Cardiac atrium fibroblast (primary cell): Measurements from ENCODE around the gene NKX2-2. TPM values are rescaled to one million over a fixed set of nuclear protein-coding genes. Genes with fewer than 3 reads are reported as not detected.

Source experiments
- total RNA-seq: library from RNA; depleted of rRNA; stranded (reverse); fragments of >200 nt; gene quantifications from 2 replicates; pipeline ENCODE4 v1.2.3, GENCODE V29; 2015

NKX2-2 gene
- total RNA-seq = not detected in 2 replicates

DNA sequence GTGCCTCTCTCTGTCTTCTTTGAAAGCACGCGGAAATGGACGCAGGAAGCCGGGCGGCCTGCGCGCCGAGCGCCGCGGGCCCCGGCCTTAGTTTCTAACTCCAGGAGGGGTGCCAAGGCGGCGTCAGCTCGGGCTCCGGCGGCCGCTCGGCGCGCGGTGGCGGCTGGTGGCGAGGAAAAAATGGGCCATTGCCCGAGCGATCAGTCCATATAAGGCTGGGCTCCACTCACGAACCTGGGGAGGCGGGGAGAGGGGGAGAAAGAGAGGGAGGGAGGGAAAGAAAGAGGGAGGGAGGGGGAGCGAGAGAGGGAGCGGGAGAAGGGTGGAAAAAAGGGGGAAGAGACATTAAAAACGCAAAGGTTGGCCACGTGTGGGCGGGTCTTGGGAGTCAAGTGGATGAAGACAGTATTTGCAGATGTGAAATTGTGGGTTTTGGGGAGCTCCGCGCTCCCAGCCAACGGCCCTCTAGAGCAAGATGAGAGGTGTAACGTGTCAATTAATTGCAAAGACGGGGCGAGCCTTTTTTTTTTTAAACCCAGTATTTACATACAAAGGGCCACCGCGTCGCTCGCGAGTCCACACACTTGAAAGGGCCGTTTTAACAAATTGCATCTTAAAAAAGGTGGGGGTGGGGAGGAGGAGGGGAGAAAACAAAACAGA is at the start of gene NKX2-2:
TSS of gene NKX2-2 (minus strand) at position 184 of the 660 bp plus-strand sequence. CDS start 395 bp downstream, outside the sequence.

Other genes with a start within 250 kb of the NKX2-2 start
- 62.5 and 75.2 TPM in 2 replicates for gene XRN2, start 210.7 kb downstream of the NKX2-2 start, total RNA-seq
- gene NKX2-4, start 116.5 kb downstream of the NKX2-2 start, total RNA-seq = not detected in 2 replicates
- gene PAX1, start 191.6 kb upstream of the NKX2-2 start, total RNA-seq = not detected in 2 replicates